GM20431 (cell line): ENCODE results near the gene SLC12A8.

Experiments
- in situ Hi-C: fragments of 300-500 bp; cut with MseI, MboI; formaldehyde crosslinking; loops from one replicate; pipeline ENCODE4 v1.15.0; 2020; ENCODE audit warnings: low sequenced_read_pairs; ENCODE audit not compliant: unreplicated experiment

The SLC12A8 gene

GRCh38 chr3:125120379-125121122 is 92.0 kb downstream of the SLC12A8 start:
- in situ Hi-C loops: no loop called here

GRCh38 chr3:125119752-125120378 is 92.7 kb downstream of the SLC12A8 start:
- in situ Hi-C loops: no loop called here

GRCh38 chr3:125118600-125118999 is 93.9 kb downstream of the SLC12A8 start:
- in situ Hi-C loops: no loop called here

GRCh38 chr3:125117631-125118191 is 94.8 kb downstream of the SLC12A8 start:
- in situ Hi-C loops: no loop called here

GRCh38 chr3:125116311-125117080 is 96.1 kb downstream of the SLC12A8 start:
- in situ Hi-C loops: no loop called here

GRCh38 chr3:125115640-125116039 is 96.9 kb downstream of the SLC12A8 start:
- in situ Hi-C loops: no loop called here

- in situ Hi-C loops: no loop called here
Observed at GRCh38 chr3:125112981-125113380, 99.6 kb downstream of the SLC12A8 start.

- in situ Hi-C loops: no loop called here
Observed at GRCh38 chr3:125110876-125111480, 101.6 kb downstream of the SLC12A8 start.

GRCh38 chr3:125110016-125110875 is 102.3 kb downstream of the SLC12A8 start:
- in situ Hi-C loops: no loop called here

- in situ Hi-C loops: no loop called here
Observed at GRCh38 chr3:125109536-125109925, 103.0 kb downstream of the SLC12A8 start.

- in situ Hi-C loops: no loop called here
Observed at GRCh38 chr3:125108833-125109535, 103.6 kb downstream of the SLC12A8 start.

- in situ Hi-C loops: no loop called here
Observed at GRCh38 chr3:125107861-125108567, 104.5 kb downstream of the SLC12A8 start.

- in situ Hi-C loops: no loop called here
Observed at GRCh38 chr3:125107363-125107762, 105.2 kb downstream of the SLC12A8 start.

GRCh38 chr3:125105116-125105515 is 107.4 kb downstream of the SLC12A8 start:
- in situ Hi-C loops: no loop called here

GRCh38 chr3:125104639-125105038 is 107.9 kb downstream of the SLC12A8 start:
- in situ Hi-C loops: no loop called here

- in situ Hi-C loops: no loop called here
Observed at GRCh38 chr3:125103406-125103805, 109.1 kb downstream of the SLC12A8 start.

GRCh38 chr3:125102470-125102869 is 110.1 kb downstream of the SLC12A8 start:
- in situ Hi-C loops: no loop called here

GRCh38 chr3:125098611-125099291 is 113.8 kb downstream of the SLC12A8 start:
- in situ Hi-C loops: no loop called here
